Endodermal cell (in vitro differentiated cells): ENCODE data around the gene BCAR1. TPM values are rescaled to one million over a fixed set of nuclear protein-coding genes. Genes with fewer than 3 reads are reported as not detected.

Experiments used
- DNase-seq: peaks from one replicate; pipeline ENCODE4 v3.0.0-alpha.2; 2017
- H3K27ac ChIP-seq: 2 replicates; pipeline ENCODE4 v1.5.1; 2013; ENCODE audit warnings: mild to moderate bottlenecking, low read depth, low read length, moderate library complexity
- H3K27me3 ChIP-seq: 2 replicates; pipeline ENCODE4 v1.6.1; 2013; ENCODE audit warnings: mild to moderate bottlenecking, low read length, moderate library complexity; ENCODE audit not compliant: insufficient read depth, control insufficient read depth, poor library complexity, severe bottlenecking
- H3K36me3 ChIP-seq: 2 replicates; pipeline ENCODE4 v1.7.0; 2013; ENCODE audit warnings: mild to moderate bottlenecking, low read length, moderate library complexity; ENCODE audit not compliant: control insufficient read depth, insufficient read depth
- H3K4me1 ChIP-seq: one replicate; pipeline ENCODE4 v1.7.0; 2013; ENCODE audit warnings: low read length; ENCODE audit not compliant: control insufficient read depth, insufficient read depth
- H3K4me3 ChIP-seq: 2 replicates; pipeline ENCODE4 v1.5.1; 2013; ENCODE audit warnings: mild to moderate bottlenecking, low read length, moderate library complexity
- H3K9ac ChIP-seq: 2 replicates; pipeline ENCODE4 v1.6.1; 2013; ENCODE audit warnings: mild to moderate bottlenecking, low read length, moderate library complexity; ENCODE audit not compliant: poor library complexity, severe bottlenecking; ENCODE audit errors: extremely low read depth
- H3K9me3 ChIP-seq: 2 replicates; pipeline ENCODE4 v1.6.1; 2013; ENCODE audit warnings: mild to moderate bottlenecking, low read length, moderate library complexity; ENCODE audit not compliant: control insufficient read depth
- H3K27ac Mint-ChIP-seq: 2 replicates; pipeline ENCODE4 v1.8.0; 2020; ENCODE audit warnings: mixed read lengths
- H3K27me3 Mint-ChIP-seq: 2 replicates; pipeline ENCODE4 v1.8.0; 2021; ENCODE audit warnings: mild to moderate bottlenecking, mixed read lengths; ENCODE audit not compliant: insufficient read depth
- H3K36me3 Mint-ChIP-seq: 2 replicates; pipeline ENCODE4 v1.8.0; 2020; ENCODE audit warnings: low read depth, mixed read lengths
- H3K4me1 Mint-ChIP-seq: 2 replicates; pipeline ENCODE4 v1.8.0; 2020; ENCODE audit warnings: mixed read lengths
- H3K4me3 Mint-ChIP-seq: 2 replicates; pipeline ENCODE4 v1.8.0; 2020; ENCODE audit warnings: mild to moderate bottlenecking, moderate library complexity, mixed read lengths
- H3K9me3 Mint-ChIP-seq: 2 replicates; pipeline ENCODE4 v1.8.0; 2020; ENCODE audit warnings: mild to moderate bottlenecking, mixed read lengths
- WGBS, 2 experiments: methylation state at CpG; one replicate each; pipeline versions ENCODE4 v1.1.5 to v1.1.7; 2013; ENCODE audit warnings: missing lambda C conversion rate in 2 of 2, mixed read lengths in 1 of 2; ENCODE audit not compliant: insufficient coverage in 1 of 2, insufficient read length in 1 of 2; 5-methylcytosine and 5-hydroxymethylcytosine counted together
- total RNA-seq, 2 donors: library from RNA; stranded (reverse); fragmentation: NEBNext Ultra II Directional in 1 of 2; extraction: Animal tissue kit (Norgen Biotek cat#: 25700) in 1 of 2; gene quantifications; 2 replicates in 1 of 2; 3 replicates in 1 of 2; pipeline ENCODE4 v1.2.1, GENCODE V29; 2021
- TF ChIP-seq, protein P1 (sequence below): fragments of 200-600 bp; sonication (generic); conservative IDR thresholded peaks from 2 replicates; pipeline ENCODE4 v1.5.0; 2021; ENCODE audit warnings: antibody characterized with exemption, mild to moderate bottlenecking

BCAR1 gene
- total RNA-seq, 2 donors from 2014 or later = 56.2 to 74.3 TPM

DNA sequence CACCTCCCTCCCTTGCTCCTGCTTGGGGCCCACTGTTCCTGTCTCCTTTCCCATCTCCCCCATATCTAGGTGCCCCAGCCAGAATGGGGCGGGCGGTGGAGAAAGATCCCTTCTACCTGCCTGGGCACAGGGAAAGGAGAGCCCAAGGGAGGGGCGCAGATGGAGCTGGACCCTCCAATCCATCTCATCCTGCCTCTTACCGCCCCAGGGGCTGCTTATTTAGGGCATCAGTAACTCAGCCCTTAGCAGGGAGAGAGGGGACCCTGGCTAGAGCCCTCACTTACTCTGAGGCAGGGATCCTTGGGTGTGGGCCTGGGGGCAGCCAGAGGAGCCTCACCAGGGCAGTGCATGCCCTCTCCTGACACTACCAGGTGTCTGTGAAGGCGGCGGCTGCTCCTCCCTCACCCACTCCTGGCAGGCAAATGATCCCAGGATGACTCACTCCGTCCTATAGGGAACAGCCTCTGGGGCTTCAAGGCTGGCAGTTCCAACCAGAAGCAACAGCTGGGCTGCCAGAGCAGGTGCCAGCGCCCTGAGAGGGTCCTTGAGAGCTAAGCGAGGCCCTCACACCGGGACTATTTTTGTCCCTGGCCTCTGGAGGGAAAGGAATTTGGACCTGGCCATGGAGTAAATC is 16.3 kb upstream of the BCAR1 start:
- Mint-ChIP-seq H3K36me3 (peaks cover 3% of the 10 kb centered on the region), H3K27me3 (no peaks in the 10 kb centered on the region), H3K27ac (no peak overlapping the region), H3K4me1 (peaks cover 17% of the 10 kb centered on the region), H3K9me3 (no peaks in the 10 kb centered on the region), H3K4me3 (no peak overlapping the region)
- Histone ChIP-seq H3K4me3 (no peak overlapping the region), H3K27me3 (no peaks in the 10 kb centered on the region), H3K4me1 (peaks cover 7% of the 10 kb centered on the region), H3K9ac (no peak overlapping the region), H3K27ac (no peak overlapping the region), H3K9me3 (no peaks in the 10 kb centered on the region), H3K36me3 (no peaks in the 10 kb centered on the region)
- 85 to 87% methylated on average over 6 to 10 of the region's 10 CpGs for WGBS, 2 experiments
- TF ChIP-seq, protein P1, sequence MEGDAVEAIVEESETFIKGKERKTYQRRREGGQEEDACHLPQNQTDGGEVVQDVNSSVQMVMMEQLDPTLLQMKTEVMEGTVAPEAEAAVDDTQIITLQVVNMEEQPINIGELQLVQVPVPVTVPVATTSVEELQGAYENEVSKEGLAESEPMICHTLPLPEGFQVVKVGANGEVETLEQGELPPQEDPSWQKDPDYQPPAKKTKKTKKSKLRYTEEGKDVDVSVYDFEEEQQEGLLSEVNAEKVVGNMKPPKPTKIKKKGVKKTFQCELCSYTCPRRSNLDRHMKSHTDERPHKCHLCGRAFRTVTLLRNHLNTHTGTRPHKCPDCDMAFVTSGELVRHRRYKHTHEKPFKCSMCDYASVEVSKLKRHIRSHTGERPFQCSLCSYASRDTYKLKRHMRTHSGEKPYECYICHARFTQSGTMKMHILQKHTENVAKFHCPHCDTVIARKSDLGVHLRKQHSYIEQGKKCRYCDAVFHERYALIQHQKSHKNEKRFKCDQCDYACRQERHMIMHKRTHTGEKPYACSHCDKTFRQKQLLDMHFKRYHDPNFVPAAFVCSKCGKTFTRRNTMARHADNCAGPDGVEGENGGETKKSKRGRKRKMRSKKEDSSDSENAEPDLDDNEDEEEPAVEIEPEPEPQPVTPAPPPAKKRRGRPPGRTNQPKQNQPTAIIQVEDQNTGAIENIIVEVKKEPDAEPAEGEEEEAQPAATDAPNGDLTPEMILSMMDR = no peak
- DNase-seq = peak; percentile 76

DNA sequence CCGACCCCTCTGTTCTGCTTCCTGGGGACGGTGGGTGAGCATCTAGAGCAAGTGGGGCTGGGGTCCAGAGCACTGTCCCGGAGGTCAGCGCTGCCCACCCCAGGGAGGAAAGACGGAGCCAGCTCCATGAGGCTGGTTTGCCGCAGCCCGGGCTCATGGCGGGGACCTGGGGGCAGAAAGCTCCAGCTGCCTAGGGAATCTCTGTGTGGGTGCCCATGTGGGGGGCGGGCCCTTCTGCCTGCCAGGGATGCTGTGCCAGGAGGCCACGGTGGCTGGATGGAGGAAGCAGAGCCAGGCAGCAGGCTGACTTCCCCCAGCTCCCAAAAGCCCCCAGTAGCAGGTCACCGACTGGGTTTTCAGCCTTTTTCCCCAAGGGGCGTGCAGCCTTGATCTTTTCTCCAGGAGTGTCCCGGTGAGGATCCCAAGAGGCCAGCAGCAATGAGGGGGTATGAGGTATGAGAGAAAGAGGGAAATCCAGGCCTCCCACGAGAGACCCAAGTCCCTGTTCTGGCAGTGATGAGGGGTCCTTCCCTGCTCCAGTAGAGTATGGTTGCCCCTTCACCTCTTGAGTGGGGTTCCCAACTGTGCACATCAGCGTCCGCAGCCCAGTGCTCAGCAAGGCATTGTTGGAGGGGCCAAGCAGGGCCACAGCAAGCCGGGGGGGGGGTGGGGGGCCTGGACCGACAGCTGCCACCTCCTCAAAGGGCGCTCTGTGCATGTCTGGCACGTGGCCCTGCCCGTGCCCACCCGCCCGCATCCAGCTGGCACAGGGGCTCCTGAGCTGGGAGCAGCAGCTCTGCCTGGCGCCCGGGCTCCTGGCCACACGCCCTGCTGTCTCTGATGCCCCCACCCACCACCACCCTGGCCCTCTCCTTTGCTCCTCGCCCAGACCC is 15.6 kb upstream of the BCAR1 start:
- no peak overlapping the region for H3K9ac ChIP-seq

DNA sequence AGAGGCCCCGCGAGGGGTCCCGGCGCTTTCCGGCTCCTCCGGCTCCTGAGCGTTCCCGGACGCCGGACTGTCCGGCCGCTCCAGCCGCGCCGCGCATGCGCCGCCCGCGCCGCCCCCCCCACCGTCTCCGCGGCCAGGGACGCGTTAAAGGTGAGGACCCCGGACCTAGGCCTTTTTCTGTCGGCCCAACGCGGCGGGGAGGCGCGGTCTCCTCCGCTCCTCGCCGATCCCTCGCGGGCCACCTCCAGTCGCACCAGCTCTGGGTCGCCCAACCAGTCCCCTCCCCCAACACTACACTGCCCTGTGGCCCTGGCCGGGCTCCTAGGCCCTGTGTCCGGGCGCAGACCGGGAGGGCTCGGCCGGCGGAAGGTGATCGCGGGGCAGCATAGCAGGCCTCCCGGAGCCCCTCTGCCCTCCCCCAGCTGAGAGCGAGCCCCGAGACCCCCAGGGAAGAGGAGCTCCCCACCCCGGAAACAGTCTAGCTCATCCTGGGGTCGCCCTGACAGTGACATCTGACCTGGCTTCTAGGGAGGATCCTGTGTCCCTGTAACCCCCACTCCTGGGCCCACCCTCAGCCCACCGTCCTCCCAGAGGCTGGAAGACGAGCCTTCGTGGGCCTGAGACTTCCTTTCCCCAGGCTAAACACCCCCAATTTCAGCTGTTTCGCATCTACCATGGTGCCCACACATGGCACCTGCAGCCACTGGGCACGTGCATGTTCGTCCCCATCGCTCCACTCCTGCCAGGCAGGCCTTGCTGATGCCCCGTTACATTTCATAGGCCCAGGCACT is 14.7 kb upstream of the BCAR1 start:
- DNase-seq = peak; percentile 96
- H3K27ac ChIP-seq = no peak overlapping the region
- no peaks in the 10 kb centered on the region for H3K27me3 ChIP-seq
- peaks cover 26% of the 10 kb centered on the region for H3K4me1 Mint-ChIP-seq
- peak overlapping the region; percentile 89 for H3K4me3 ChIP-seq
- peak overlapping the region; percentile 73 for H3K4me3 Mint-ChIP-seq
- 12 to 15% methylated on average over 21 to 62 of the region's 62 CpGs for WGBS, 2 experiments
- no peaks in the 10 kb centered on the region for H3K9me3 ChIP-seq
- peak overlapping the region; percentile 32 for H3K9ac ChIP-seq
- TF ChIP-seq, protein P1 = no peak
- peaks cover 3% of the 10 kb centered on the region for H3K36me3 Mint-ChIP-seq
- H3K36me3 ChIP-seq = no peaks in the 10 kb centered on the region
- peaks cover 13% of the 10 kb centered on the region for H3K4me1 ChIP-seq
- H3K27ac Mint-ChIP-seq = peak overlapping the region; percentile 88
- H3K27me3 Mint-ChIP-seq = no peaks in the 10 kb centered on the region
- H3K9me3 Mint-ChIP-seq = no peaks in the 10 kb centered on the region

More for the DNA sequence above, 15.6 kb upstream of the BCAR1 start:
- peaks cover 3% of the 10 kb centered on the region for H3K36me3 Mint-ChIP-seq
- TF ChIP-seq, protein P1 = no peak
- peaks cover 19% of the 10 kb centered on the region for H3K4me1 Mint-ChIP-seq
- H3K36me3 ChIP-seq = no peaks in the 10 kb centered on the region
- no peaks in the 10 kb centered on the region for H3K27me3 ChIP-seq
- H3K27ac ChIP-seq = no peak overlapping the region
- H3K4me3 Mint-ChIP-seq = peak overlapping the region; percentile 73
- 88 to 93% methylated on average over 4 to 27 of the region's 27 CpGs for WGBS, 2 experiments
- H3K9me3 ChIP-seq = no peaks in the 10 kb centered on the region
- H3K4me3 ChIP-seq = no peak overlapping the region
- no peaks in the 10 kb centered on the region for H3K9me3 Mint-ChIP-seq
- no peaks in the 10 kb centered on the region for H3K27me3 Mint-ChIP-seq
- peak overlapping the region; percentile 88 for H3K27ac Mint-ChIP-seq
- no peak for DNase-seq
- H3K4me1 ChIP-seq = peaks cover 7% of the 10 kb centered on the region
